HG03103 (cell line): ENCODE measurements around the gene IRAK2.
A peak's percentile ranks its signal among the peaks of the same experiment; 100 is the strongest.

ENCODE experiments used
- ATAC-seq: cut with Tn5 transposase; IDR thresholded peaks from one replicate; pipeline ENCODE4 v1.9.1; 2021; ENCODE audit warnings: low read depth; ENCODE audit not compliant: unreplicated experiment

Gene IRAK2

DNA sequence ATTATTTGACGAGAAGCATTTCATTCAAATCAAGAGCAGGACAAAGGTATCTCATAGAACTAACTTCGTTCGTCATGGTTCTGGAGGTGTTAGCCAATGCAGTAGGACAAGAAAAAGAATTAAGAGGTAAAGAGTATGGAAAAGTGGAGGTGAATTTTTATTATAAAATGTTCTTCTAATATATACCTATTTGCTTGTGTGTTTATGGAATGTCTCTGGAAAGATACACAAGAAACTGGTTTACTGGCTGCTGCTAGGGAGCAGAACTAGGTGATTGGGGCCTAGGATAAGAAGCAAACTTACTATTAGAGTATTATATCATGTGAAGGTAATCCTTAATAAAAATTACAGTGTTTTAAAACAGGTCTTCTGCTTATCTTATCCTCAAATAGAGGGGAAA, 52.6 kb downstream of the IRAK2 start:
- ATAC-seq: no peak

DNA sequence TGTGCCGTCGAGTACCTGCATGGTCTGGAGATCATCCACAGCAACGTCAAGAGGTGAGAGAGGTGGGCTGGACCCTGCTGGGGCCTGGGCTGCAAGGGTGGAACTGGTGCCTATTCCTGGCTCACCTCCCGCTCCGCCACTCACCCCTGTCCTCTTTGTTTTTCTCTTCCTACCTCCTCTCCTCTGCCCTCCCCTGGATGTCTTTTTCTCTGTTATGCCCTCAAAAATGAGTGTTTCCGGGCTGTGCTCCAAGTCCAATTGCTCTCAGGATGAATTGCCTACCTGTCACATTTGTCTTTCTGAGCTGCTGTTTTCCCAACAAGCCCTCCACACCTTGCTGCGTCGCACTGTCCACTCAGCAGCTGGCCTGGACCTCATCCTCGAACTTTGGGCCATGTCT, 55.0 kb downstream of the IRAK2 start:
- ATAC-seq: no peak

DNA sequence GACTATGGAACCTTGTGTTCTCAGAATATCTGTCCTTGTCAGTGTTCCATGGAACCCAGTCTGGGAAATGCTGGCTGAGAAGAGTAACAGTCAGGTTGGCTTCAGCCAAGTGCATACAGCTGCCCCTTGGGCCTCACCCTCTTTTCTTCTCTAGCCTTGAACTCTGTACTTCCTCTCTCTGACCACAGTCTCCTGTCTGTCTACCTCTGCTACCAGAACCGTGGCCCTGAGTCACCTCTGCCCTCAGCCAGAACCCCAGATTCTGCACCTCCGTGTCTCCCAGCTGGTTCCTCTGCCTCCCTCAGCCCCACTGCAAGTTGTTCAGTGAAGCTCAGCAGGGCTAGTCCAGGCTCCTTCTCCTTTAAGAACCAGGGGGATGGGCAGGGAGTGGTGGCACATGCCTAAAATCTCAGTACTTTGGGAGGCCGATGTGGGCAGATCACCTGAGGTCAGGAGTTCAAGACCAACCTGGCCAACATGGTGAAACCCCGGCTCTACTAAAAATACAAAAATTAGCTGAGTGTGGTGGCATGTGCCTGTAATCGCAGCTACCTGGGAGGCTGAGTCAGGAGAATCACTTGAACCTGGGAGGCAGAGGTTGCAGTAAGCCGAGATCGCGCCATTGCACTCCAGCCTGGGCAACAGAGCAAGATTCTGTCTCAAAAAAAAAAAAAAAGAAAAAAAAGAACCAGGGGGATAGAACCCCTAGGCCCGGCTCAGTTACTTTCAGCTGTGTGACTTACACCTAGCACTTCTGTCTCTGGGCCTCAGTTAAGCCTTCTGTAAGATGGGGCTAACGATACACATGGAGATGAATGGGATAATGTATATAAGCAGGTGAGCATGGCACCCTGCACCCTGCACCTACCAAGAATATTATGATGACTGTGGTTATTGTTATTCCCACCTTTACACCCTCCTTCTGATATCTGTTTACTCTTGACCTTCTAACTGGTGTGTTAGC, 59.2 kb downstream of the IRAK2 start:
- ATAC-seq: peak; percentile 63

DNA sequence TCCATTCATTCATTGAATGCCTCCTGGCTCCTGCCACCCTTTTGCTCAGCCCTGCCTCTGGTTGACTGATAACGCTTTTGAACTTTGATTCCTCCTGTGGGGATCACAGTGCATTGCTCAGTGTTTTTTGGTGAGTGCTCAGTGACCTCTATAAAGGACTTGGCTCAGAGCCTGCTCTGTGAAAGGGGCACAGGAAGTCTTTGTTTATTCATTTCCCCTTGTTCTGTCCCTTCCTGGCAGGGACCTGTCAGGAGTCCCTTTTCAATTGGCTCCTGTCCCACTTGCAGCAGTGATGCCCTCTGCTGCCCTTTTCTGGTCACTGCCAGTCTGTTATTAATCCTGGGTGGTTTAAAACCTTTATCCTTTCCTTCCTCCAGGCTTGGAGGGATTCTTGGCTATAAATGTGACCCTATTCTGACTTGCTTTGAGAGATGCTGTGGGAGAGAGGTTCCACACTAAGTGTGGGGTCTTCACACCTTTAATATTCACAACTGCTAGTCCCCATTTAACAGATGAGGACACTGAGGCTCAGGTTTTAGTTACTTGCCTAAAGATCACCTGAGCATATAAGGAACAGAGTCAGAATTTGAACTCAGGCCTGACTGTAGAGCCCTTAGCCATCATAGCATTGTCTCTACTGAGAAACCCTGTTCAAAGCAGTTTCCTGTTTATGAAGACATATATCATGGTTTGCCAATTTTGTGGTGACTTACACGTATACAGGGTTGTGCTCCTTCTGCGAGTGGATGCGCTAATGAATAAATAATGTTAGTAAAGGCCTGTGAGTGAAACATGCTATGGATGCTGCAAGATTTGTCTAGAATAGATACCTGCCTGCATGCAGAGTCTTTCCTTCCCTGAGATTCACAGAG, 60.3 kb downstream of the IRAK2 start:
- peak; percentile 33 for ATAC-seq

DNA sequence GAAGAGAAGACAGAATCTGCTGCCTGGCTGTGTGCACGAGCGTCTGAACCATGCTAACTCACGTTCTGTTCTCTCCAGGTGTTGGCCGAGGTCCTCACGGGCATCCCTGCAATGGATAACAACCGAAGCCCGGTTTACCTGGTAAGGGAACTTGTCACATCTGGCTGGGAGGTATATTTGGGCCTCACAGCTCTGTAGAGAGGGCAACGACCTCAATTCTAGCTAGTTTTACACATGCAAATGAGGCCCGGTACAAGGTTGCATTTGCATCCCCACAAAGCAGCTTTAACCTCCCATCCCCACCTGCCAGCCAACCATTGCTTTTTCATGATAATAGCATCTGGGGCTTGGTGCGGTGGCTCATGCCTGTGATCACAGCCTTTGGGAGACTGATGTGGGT, 61.6 kb downstream of the IRAK2 start:
- ATAC-seq: no peak

DNA sequence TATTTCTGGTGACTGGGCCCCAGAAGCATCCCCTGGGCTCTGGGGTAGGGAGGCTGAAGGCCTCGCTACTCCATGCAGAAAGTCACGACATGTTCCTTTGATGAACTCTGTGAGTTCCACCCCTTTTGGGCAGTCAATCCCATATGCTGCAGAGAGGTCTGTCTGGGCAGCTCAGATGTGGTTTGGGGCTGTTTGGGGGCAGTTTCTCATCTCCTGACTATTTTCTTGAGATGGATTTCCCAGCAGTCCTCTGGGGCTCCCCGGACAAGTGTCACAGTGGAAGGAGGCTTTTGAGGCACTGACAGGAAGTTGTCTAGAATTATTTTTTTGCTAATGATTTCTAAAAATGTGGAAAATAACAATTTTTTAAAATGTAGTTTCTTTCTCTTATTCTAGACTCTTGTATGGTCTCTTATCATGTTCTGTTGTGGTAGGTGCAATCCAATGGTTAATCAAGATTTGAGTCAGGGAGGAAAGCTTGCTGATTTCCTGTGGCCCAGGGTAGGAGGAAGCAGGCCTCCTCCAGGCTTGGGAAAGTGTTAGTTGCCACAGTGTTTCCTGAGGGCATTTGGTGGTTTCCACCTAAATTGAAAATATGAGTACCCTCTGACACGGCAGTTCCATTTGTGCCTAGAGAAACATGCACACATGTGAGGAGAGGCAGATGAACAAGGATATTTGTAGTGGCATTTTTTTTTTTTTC, 63.7 kb downstream of the IRAK2 start:
- ATAC-seq: no peak

DNA sequence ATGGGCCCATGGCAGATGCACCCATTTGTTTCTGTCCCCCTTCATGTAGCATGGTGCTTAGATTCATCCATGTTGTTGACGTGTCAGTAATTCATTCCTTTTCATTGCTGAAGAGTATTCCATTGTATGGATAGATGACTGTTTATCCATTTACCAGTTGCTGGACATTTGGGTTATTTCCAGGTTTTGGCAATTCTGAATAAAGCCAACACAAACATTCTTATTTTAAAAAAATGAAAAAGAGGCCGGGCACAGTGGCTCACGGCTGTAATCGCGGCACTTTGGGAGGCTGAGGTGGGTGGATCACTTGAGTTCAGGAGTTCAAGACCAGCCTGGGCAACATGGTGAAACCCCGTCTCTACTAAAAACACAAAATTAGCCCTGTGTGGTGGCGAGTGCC, 64.9 kb downstream of the IRAK2 start:
- no peak for ATAC-seq

DNA sequence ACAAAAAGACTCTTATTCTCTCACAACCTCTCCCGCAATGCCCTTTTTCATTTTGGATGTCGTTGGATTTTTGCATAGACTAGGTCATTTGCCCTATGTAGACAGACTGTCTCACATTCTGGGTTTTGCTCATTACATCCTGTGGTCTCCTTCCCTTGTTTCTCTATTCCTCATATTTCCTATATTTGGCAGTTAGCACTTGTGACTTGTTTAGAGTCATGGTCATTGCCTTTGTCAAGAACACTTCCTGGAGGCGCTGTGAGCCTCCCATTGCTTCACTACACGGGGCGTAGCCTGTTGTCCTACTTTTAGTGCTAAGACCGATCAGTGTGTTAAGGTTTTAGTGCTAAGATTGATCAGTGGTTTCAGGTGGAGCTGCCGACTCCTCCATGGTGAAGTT, 67.4 kb downstream of the IRAK2 start:
- ATAC-seq: no peak

DNA sequence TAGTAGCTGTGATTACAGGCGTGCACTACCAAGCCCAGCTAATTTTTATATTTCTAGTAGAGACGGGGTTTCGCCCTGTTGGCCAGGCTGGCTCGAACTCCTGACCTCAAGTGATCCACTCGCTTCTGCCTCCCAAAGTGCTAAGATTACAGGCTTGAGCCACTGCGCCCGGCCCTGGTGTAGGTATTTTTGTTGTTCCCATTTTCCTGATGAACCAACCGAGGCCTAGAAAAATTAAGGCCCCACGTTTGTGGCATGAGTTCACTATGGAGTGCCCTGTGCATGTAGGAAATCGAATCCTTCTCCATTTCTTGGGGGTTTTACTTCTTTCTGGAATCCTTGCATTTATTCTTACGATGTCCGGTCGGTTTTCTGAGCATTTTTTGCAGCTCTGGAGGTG, 69.3 kb downstream of the IRAK2 start:
- ATAC-seq: no peak

DNA sequence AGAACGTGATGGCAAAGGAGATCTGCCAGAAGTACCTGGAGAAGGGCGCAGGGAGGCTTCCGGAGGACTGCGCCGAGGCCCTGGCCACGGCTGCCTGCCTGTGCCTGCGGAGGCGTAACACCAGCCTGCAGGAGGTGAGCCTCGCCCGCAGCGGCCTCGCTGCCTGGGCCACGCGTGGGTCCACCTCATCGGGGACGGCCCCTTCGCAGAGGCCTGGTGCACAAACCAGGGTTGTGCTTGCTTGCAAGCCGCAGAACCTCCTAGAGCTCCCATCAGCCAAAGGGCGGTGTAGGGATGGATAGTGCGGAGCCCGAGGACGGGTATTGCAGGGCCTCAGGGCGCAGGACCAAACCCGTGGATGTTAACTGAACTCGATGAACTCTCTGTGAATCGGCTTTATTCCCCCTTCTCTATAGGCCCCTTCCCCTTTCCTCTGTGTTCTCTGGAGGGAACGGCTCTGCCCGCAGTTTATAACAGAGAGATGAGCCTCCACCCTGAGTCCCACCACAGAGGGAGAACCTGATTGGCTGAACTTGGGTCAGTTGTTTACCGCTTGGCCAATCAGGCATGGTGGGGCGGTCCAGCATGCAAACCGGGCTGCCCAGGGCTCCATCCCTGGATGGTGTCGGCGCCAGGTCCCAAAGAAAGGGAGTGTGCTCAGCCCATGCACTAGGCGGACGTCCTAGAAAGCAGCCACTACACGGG, 70.0 kb downstream of the IRAK2 start:
- ATAC-seq: no peak

DNA sequence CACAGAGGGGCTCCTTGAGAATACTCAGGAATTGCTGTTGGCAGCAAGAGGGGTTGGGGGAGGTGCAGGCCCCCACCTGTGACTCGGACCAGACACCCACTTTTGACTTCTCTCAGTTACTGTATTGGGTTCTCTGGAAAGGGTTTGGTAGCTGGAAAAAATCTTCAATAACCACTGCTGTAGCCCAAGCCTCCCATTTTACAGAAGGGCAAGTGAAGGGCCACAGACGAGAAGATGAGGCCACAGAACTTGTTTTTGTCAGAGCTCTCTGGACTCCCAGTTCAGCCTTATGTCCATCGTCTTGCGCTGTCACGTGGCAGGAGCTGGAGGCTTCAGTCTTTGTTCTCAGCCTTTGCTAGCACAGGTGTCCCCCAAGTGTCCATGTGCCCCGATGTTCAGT, 70.8 kb downstream of the IRAK2 start:
- no peak for ATAC-seq

DNA sequence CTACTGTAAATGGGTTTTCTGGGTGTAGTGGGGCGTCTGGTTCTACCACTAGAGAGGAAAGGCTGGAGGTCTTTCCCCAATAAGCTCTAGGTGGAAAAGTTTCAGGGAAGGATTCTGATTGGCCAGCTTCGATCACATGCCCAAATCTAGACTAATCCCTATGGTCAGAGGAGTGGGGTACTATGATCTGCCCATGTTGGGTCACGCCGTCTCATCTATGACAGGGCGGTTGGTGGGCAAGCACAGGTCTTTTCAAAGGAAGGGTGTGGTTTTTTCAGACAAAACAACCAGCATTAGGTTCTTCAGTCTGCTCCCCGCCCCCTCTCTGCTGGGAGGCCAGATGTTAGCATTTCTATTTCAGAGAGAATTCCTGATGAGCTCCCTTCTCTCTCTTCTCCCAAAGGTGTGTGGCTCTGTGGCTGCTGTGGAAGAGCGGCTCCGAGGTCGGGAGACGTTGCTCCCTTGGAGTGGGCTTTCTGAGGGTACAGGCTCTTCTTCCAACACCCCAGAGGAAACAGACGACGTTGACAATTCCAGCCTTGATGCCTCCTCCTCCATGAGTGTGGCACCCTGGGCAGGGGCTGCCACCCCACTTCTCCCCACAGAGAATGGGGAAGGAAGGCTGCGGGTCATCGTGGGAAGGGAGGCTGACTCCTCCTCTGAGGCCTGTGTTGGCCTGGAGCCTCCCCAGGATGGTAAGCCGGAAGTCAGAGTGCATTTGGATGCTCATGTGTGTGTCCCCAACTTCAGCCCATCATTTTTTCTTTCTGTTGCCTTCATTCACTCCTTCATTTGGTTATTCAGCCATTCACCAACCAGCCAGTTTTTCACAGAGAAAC, 73.8 kb downstream of the IRAK2 start:
- ATAC-seq: no peak

DNA sequence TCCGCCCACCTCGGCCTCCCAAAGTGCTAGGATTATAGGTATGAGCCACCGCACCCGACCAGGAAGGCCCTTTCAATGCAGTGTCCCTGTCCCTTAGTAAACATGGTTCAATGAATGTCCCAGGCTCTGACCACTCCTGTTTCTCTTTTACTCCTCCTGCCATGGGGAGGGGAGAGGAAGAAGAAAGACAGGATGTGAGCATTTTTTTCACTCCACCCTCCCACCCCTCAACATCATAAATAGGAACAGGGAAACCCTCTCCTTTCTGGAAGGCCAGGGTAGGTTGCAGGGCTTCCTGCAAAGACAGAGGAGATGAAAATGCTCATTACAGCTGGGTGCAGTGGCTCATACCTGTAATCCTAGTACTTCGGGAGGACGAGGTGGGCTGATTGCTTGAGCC, 76.1 kb downstream of the IRAK2 start:
- no peak for ATAC-seq

DNA sequence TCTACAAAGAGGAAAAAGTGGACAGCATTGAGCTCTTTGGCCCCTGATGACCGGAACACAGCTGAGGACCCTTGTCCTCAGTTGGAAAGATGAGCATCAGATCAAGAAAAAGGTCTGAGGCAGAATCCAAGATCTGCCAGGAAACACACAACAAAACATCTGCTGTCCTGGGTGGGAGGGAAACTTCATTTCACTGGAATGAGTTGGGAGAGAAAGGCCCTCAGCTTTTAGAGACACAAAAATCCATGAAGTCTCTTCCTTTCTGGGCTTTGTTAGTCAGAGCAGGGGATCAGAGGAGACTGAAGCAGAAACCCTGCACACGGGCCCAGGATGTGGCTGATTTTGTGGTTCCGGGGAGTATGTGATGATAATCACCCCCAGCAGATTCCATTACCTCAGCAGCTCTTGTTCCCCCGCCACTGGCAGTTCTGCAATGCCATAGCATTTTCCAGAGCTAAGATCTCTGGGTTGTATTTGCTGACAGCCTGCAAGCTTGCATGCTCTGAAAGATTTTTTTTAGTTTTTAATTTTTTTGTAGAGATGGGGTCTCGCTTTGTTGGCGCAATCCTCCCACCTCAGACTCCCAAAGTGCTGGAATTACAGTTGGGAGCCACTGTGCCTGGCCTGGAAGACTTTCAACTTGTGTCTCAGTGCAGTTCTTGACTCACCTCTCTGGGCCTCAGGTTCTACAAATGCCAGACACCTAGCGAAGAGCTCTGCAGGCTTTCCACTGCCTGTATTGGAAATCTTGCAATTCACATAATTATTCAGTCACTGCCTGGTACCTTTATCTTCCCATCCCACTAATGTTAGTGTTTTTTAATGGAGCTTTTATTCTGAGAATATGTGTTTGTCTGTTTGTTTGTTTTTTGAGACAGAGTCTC, 77.7 kb downstream of the IRAK2 start:
- no peak for ATAC-seq

DNA sequence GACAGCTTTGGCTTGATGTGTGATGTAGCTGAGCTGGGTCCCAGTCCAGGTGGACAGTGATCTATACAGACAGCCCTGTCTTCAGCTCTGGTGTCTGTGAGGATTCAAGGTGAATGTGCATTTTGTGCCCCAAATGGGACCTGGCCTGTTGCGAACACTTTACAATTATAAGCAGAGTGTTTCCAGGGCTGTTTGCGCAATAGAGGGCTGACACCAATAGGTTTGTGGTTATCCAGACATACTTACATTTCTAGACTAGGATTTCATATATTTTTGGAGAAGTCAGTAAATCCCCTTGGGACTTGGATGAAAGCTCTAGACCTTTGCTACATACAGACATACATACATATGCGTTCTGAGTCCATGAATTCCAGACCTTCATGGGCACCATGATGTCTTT, 79.3 kb downstream of the IRAK2 start:
- ATAC-seq: no peak

DNA sequence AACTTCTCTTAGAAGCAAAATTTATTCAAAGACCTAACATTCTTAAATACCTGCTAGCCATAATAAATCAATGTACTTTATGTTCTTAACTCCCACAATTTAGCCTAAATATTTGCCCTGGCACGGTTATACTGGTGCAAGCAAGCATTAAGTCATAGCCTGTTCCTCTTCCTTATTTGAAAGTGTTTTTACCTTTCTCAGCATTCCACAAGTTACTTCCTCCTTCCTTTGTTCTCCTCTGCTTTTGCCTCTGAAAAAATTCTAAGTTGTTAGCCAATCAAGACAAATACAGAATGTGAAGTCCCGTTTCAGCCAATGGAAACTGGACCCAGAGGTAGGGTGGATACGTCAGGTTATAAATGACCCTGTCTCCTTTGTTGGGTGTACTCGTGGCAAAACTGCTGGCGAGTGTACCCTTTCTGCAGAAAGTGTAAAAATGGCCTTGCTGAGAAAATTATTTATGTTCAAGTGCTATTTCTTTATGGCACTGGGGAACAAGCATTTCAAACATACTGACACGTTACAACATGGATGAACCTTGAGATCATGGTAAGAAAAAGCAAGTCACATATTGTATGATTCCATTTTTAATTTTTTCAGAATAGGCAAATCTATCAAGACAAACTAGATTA, 80.5 kb downstream of the IRAK2 start:
- no peak for ATAC-seq

DNA sequence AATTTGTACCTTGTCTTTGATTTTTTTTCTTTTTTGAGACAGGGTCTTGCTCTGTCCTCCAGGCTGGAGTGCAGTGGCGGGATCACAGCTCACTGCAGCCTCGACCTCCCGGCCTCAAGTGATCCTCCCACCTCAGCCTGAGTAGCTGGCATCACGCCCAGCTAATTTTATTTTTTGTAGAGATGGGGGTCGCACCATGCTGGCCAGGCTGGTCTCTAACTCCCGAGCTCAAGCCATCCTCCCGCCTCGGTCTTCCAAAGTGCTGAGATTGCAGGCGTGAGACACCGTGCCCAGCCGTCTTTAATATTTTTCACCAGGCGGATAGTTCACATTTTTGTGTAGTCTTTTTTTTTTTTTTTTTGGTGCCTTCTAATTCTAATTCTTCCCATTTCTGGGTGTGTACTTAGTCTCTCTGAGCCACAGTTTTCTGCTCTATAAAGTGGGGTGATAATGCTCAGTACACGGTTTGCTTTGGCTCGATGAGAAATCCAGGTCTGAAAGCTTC, 83.0 kb downstream of the IRAK2 start:
- ATAC-seq: no peak
